GM18907 (cell line): ENCODE measurements around the gene CHST15.

Experiments
- ATAC-seq: cut with Tn5 transposase; IDR thresholded peaks from one replicate; pipeline ENCODE4 v1.9.1; 2021; ENCODE audit warnings: mild to moderate bottlenecking, moderate library complexity; ENCODE audit not compliant: unreplicated experiment

Gene CHST15

GRCh38 chr10:124003070-124003419, 90.4 kb downstream of the CHST15 start:
- no peak for ATAC-seq

GRCh38 chr10:124002391-124003069, 90.9 kb downstream of the CHST15 start:
- no peak for ATAC-seq

- ATAC-seq, result no peak
Measured at GRCh38 chr10:124001391-124002148, 91.8 kb downstream of the CHST15 start.

DNA sequence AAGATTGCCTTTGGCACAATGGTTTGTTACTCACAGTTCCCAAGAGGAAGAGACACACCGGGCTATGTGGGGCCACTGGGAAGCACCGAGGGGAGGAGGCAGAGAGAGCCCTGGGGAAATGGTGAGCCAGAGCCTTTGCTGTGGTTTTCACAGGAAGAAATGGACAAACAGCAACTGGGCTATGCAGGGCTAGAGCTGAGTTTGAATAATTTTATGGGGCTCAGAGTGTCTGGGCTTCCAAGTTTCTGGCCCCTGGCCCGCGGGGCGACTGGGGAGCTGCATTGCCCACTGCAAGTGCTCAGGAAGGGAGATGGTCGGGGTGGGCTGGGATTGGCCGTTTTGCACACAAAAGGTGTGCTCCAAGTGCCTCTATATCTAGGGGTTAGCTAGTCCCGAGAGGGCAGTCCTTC, 92.6 kb downstream of the CHST15 start:
- no peak for ATAC-seq

DNA sequence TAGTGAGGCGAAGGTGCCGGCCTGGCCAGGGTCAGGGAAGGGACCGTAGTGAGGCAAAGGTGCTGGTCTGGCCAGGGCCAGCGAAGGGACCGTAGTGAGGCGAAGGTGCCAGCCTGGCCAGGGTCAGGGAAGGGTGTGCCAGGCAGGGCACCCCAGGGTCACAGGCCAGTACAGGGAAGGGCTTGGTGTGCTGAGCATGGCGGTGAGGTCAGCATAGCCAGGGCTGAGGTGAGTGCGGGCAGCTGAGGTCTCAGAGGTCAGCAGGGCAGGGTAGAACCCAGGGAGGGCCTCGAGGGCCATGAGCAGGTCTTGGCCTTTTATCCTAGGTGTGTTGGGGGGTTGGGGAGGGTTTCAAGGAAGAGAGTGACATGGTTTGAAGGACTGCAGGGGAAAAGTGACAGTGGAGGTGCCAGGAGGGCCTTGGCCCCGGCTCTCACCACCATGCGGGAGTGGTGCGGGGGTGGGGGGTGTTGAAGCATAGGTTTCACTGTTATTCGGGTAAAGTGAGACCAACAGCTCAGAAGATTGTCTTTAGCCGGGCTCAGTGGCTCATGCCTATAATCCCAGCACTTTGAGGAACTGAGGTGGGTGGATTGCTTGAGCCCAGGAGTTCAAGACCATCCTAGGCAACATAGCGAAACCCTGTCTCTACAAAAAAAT, 93.3 kb downstream of the CHST15 start:
- no peak for ATAC-seq

GRCh38 chr10:123999261-123999660, 94.1 kb downstream of the CHST15 start:
- ATAC-seq, result no peak

- ATAC-seq, result no peak
Measured at GRCh38 chr10:123998197-123999141, 94.9 kb downstream of the CHST15 start.

- no peak for ATAC-seq
Measured at GRCh38 chr10:123997486-123998196, 95.8 kb downstream of the CHST15 start.

- ATAC-seq, result no peak
Measured at GRCh38 chr10:123997013-123997412, 96.4 kb downstream of the CHST15 start.

GRCh38 chr10:123996302-123996701, 97.1 kb downstream of the CHST15 start:
- no peak for ATAC-seq

DNA sequence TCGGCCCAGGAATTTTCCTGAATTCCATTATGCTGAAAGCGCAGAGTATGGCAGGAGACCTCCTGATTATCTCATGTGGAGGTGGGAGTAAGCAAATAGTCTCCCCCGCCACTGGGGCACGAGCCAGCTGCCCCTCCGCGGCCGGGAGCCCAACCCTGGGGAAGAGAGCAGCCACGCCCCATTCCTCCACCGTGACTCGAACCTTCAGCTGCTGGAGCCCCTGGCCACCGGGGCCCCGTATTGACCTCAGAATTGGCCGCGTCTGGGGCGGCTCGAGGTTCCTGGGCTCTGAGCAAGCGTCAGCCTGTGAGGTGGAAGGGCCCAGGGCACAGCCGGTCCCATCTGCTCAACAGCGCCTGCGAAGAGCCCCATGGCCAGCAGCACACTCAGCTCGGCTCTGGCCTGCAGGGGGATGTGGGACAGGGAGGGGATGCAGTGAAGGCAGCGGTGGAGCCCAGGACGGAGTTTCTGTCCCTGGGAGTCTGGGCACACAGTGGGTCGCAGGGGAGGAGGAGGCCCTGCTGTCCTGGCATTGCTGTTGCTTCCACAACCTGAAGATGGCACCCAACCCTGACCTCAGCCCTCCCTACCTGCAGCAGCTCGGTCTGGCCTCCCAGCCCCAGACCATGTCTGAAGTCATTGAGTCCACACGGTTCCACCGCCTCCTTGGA, 97.8 kb downstream of the CHST15 start:
- peak; percentile 55 for ATAC-seq

- ATAC-seq, result no peak
Measured at GRCh38 chr10:123995082-123995460, 98.3 kb downstream of the CHST15 start.

- no peak for ATAC-seq
Measured at GRCh38 chr10:123994417-123995081, 98.8 kb downstream of the CHST15 start.

- no peak for ATAC-seq
Measured at GRCh38 chr10:123993534-123994416, 99.6 kb downstream of the CHST15 start.

- ATAC-seq, result no peak
Measured at GRCh38 chr10:123991611-123992570, 101.5 kb downstream of the CHST15 start.

GRCh38 chr10:123990889-123991288, 102.5 kb downstream of the CHST15 start:
- no peak for ATAC-seq

DNA sequence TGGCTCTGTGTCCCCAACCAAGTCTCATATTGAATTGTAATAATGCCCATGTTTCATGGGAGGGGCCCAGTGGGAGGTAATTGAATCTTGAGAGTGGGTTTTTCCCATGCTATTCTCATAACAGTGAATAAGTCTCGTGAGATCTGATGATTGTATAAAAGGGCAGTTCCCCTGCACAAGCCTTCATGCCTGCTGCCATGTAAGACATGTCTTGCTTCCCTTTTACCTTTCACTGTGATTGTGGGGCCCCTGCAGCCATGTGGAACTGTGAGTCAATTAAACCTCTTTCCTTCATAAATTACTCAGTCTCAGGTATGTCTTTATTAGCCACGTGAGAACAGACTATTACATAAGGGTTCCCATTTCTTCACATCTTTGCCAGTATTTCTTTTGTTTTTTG, 104.7 kb downstream of the CHST15 start:
- no peak for ATAC-seq
